A549 (cell line): ENCODE measurements around the gene CHAF1B.

Experiments
- CHD2 ChIP-seq: fragments of 150-350 bp; IDR thresholded peaks from 2 replicates; pipeline ENCODE4 v1.6.1; 2014; ENCODE audit warnings: low read length; ENCODE audit not compliant: partially characterized antibody
- EP300 ChIP-seq, 2 experiments: fragments of >200 bp; sonication (Bioruptor Twin); formaldehyde crosslinking; IDR thresholded peaks; 2 replicates in 1 of 2; 3 replicates in 1 of 2; pipeline ENCODE4 v1.6.1; 2016 to 2017
- FOSL2 ChIP-seq, 2 experiments: fragments of 450-650 bp in 1 of 2; fragments of >200 bp in 1 of 2; sonication (Bioruptor Twin) in 1 of 2; formaldehyde crosslinking; IDR thresholded peaks; 2 replicates each; pipeline versions ENCODE4 v1.5.0 to v1.6.1; 2016 to 2020; ENCODE audit warnings: mild to moderate bottlenecking in 1 of 2, moderate library complexity in 1 of 2
- GATA3 ChIP-seq: IDR thresholded peaks from 2 replicates; pipeline ENCODE4 v1.6.1; 2012; ENCODE audit warnings: borderline replicate concordance
- JUN ChIP-seq, 2 experiments: fragments of >200 bp; sonication (Bioruptor Twin); formaldehyde crosslinking; IDR thresholded peaks; 2 replicates in 1 of 2; 3 replicates in 1 of 2; pipeline ENCODE4 v1.6.1; 2016 to 2017
- MAFK ChIP-seq: fragments of 450-650 bp; IDR thresholded peaks from 2 replicates; pipeline ENCODE4 v1.6.1; 2014; ENCODE audit not compliant: partially characterized antibody
- MYC ChIP-seq: IDR thresholded peaks from 2 replicates; pipeline ENCODE4 v1.6.1; 2012; ENCODE audit warnings: mild to moderate bottlenecking, inconsistent platforms, low read length, improper control_type of control experiment, borderline replicate concordance
- POLR2A ChIP-seq: IDR thresholded peaks from 2 replicates; pipeline ENCODE4 v1.6.1; 2012; ENCODE audit warnings: mild to moderate bottlenecking, low read length
- RCOR1 ChIP-seq: fragments of 150-350 bp; IDR thresholded peaks from 2 replicates; pipeline ENCODE4 v1.6.1; 2014; ENCODE audit warnings: antibody characterized with exemption, low read length, low read depth
- TF ChIP-seq, protein P1 (sequence below): fragments of >200 bp; sonication (Bioruptor Twin); formaldehyde crosslinking; IDR thresholded peaks from 3 replicates; pipeline ENCODE4 v1.5.1; 2016
- TF ChIP-seq, protein P2 (sequence below): IDR thresholded peaks from 2 replicates; pipeline ENCODE4 v1.6.1; 2012
- TF ChIP-seq, protein P3 (sequence below): IDR thresholded peaks from 2 replicates; pipeline ENCODE4 v1.6.1; 2012; ENCODE audit warnings: low read depth, borderline replicate concordance

DNA sequence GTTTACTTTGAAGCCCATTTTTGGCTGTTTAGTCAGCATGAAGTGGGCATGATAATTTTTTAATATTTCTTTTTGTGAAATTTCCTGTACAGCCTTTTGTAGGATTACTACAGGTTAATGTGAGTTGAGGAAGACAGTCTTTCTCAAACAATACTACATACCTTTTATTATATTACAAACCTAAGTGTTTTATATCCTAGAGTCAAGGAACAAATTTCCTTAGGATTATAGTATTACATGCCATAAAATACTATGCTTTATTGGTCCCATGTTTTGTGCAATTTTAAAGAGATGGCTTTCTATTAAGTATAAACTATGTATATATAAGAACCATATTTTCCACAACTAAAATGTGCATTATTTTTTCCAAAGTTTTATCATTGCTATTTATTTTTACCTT lies 9.2 kb upstream of the CHAF1B start:
- TF ChIP-seq, protein P1, sequence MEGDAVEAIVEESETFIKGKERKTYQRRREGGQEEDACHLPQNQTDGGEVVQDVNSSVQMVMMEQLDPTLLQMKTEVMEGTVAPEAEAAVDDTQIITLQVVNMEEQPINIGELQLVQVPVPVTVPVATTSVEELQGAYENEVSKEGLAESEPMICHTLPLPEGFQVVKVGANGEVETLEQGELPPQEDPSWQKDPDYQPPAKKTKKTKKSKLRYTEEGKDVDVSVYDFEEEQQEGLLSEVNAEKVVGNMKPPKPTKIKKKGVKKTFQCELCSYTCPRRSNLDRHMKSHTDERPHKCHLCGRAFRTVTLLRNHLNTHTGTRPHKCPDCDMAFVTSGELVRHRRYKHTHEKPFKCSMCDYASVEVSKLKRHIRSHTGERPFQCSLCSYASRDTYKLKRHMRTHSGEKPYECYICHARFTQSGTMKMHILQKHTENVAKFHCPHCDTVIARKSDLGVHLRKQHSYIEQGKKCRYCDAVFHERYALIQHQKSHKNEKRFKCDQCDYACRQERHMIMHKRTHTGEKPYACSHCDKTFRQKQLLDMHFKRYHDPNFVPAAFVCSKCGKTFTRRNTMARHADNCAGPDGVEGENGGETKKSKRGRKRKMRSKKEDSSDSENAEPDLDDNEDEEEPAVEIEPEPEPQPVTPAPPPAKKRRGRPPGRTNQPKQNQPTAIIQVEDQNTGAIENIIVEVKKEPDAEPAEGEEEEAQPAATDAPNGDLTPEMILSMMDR: no peak
- TF ChIP-seq POLR2A: no peak
- TF ChIP-seq JUN (IDR thresholded peaks at IDR 0.05): no peak
- TF ChIP-seq EP300 (IDR thresholded peaks at IDR 0.05): no peak
- no peak for TF ChIP-seq RCOR1
- no peak for TF ChIP-seq FOSL2 (IDR thresholded peaks at IDR 0.05)
- no peak for TF ChIP-seq FOSL2 (CRISPR knock-in tag; IDR thresholded peaks at IDR 0.05)
- TF ChIP-seq, protein P2, sequence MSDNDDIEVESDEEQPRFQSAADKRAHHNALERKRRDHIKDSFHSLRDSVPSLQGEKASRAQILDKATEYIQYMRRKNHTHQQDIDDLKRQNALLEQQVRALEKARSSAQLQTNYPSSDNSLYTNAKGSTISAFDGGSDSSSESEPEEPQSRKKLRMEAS: no peak
- TF ChIP-seq GATA3: no peak
- TF ChIP-seq, protein P3, sequence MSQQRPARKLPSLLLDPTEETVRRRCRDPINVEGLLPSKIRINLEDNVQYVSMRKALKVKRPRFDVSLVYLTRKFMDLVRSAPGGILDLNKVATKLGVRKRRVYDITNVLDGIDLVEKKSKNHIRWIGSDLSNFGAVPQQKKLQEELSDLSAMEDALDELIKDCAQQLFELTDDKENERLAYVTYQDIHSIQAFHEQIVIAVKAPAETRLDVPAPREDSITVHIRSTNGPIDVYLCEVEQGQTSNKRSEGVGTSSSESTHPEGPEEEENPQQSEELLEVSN: no peak
- TF ChIP-seq MYC: no peak
- no peak for TF ChIP-seq CHD2
- TF ChIP-seq MAFK: no peak
